ENCODE data around the gene PRM1.
"Not testable (repeated sequence)": the region's sequence is repeated elsewhere in the genome, so short reads cannot be mapped to it uniquely, and the experiment has no call there.

PRM1 gene

GRCh38 chr16:11297492-11298142, 16.5 kb upstream of the PRM1 start:
- no peak for FAIRE-seq
- no peak for TF ChIP-seq POLR2A (IDR thresholded peaks at IDR 0.05; ENCODE audit: low read depth, low read length)
- peak; percentile 31 for DNase-seq (ENCODE audit: insufficient read length, low spot score)

GRCh38 chr16:11296706-11297491, 15.8 kb upstream of the PRM1 start:
- FAIRE-seq (no peak), DNase-seq (ENCODE audit: insufficient read length, low spot score) (no peak)
- TF ChIP-seq POLR2A (IDR thresholded peaks at IDR 0.05; ENCODE audit: low read depth, low read length): no peak

GRCh38 chr16:11296351-11296705, 15.2 kb upstream of the PRM1 start:
- FAIRE-seq (no peak), DNase-seq (ENCODE audit: insufficient read length, low spot score) (no peak)
- no peak for TF ChIP-seq POLR2A (IDR thresholded peaks at IDR 0.05; ENCODE audit: low read depth, low read length)

GRCh38 chr16:11295672-11296071, 14.5 kb upstream of the PRM1 start:
- DNase-seq (ENCODE audit: insufficient read length, low spot score): no peak
- FAIRE-seq: no peak
- TF ChIP-seq POLR2A (IDR thresholded peaks at IDR 0.05; ENCODE audit: low read depth, low read length): no peak

- TF ChIP-seq POLR2A (IDR thresholded peaks at IDR 0.05; ENCODE audit: low read depth, low read length): no peak
- FAIRE-seq: no peak
- no peak for DNase-seq (ENCODE audit: insufficient read length, low spot score)
These were observed 11.1 kb upstream of the PRM1 start for GRCh38 chr16:11292076-11292748.

GRCh38 chr16:11291091-11291703, 10.1 kb upstream of the PRM1 start:
- FAIRE-seq (no peak), DNase-seq (ENCODE audit: insufficient read length, low spot score) (no peak)
- no peak for TF ChIP-seq POLR2A (IDR thresholded peaks at IDR 0.05; ENCODE audit: low read depth, low read length)

- no peak for TF ChIP-seq POLR2A (IDR thresholded peaks at IDR 0.05; ENCODE audit: low read depth, low read length)
- DNase-seq (ENCODE audit: insufficient read length, low spot score) (no peak), FAIRE-seq (no peak)
These were observed 9.2 kb upstream of the PRM1 start for GRCh38 chr16:11290102-11290893.

GRCh38 chr16:11289696-11290095, 8.6 kb upstream of the PRM1 start:
- not testable (repeated sequence) for FAIRE-seq; DNase-seq (ENCODE audit: insufficient read length, low spot score)

GRCh38 chr16:11289202-11289601, 8.1 kb upstream of the PRM1 start:
- no peak for TF ChIP-seq POLR2A (IDR thresholded peaks at IDR 0.05; ENCODE audit: low read depth, low read length)
- no peak for DNase-seq (ENCODE audit: insufficient read length, low spot score)
- no peak for FAIRE-seq

GRCh38 chr16:11285842-11286241, 4.7 kb upstream of the PRM1 start:
- no peak for TF ChIP-seq POLR2A (IDR thresholded peaks at IDR 0.05; ENCODE audit: low read depth, low read length)
- FAIRE-seq: no peak

GRCh38 chr16:11283820-11284248, 2.7 kb upstream of the PRM1 start:
- DNase-seq (ENCODE audit: insufficient read length, low spot score): no peak
- FAIRE-seq: no peak
- TF ChIP-seq POLR2A (IDR thresholded peaks at IDR 0.05; ENCODE audit: low read depth, low read length): no peak

More at GRCh38 chr16:11285842-11286241, 4.7 kb upstream of the PRM1 start:
- DNase-seq (ENCODE audit: insufficient read length, low spot score): no peak

- DNase-seq (ENCODE audit: insufficient read length, low spot score) (no peak), FAIRE-seq (no peak)
- TF ChIP-seq POLR2A (IDR thresholded peaks at IDR 0.05; ENCODE audit: low read depth, low read length): no peak
These were observed 2.2 kb downstream of the PRM1 start for GRCh38 chr16:11278681-11279628.

Measured in H54 (cell line).